Neuronal stem cell (in vitro differentiated cells): ENCODE data around the gene TTC28.

Experiments used
- DNase-seq: peaks from one replicate; pipeline ENCODE4 v3.0.0-alpha.2; 2013; ENCODE audit warnings: low spot score
- H2AFZ ChIP-seq: one replicate; pipeline ENCODE4 v1.6.1; 2013; ENCODE audit warnings: mild to moderate bottlenecking, low read length, inconsistent platforms
- H2AK5ac ChIP-seq: 2 replicates; pipeline ENCODE4 v1.6.1; 2013; ENCODE audit warnings: low read depth, mild to moderate bottlenecking, inconsistent platforms, low read length, moderate library complexity, mixed read lengths
- H2BK120ac ChIP-seq: 2 replicates; pipeline ENCODE4 v1.6.1; 2013; ENCODE audit warnings: low read depth, mild to moderate bottlenecking, inconsistent platforms, low read length, moderate library complexity, mixed read lengths
- H2BK12ac ChIP-seq: one replicate; pipeline ENCODE4 v1.6.1; 2013; ENCODE audit warnings: low read length, inconsistent platforms
- H2BK15ac ChIP-seq: 2 replicates; pipeline ENCODE4 v1.6.1; 2013; ENCODE audit warnings: mild to moderate bottlenecking, low read length, inconsistent platforms, mixed read lengths
- H2BK5ac ChIP-seq: one replicate; pipeline ENCODE4 v1.6.1; 2013; ENCODE audit warnings: inconsistent platforms, mild to moderate bottlenecking, low read length, moderate library complexity
- H3K14ac ChIP-seq: one replicate; pipeline ENCODE4 v1.6.1; 2013; ENCODE audit warnings: low read length, inconsistent platforms
- H3K18ac ChIP-seq: 2 replicates; pipeline ENCODE4 v1.6.1; 2013; ENCODE audit warnings: low read length, inconsistent platforms
- H3K23ac ChIP-seq: 2 replicates; pipeline ENCODE4 v1.6.1; 2013; ENCODE audit warnings: low read depth, mild to moderate bottlenecking, mixed read lengths, low read length, inconsistent platforms; ENCODE audit not compliant: poor library complexity
- H3K27ac ChIP-seq: replicated peaks from 3 replicates; pipeline ENCODE4 v1.5.1; 2013; ENCODE audit warnings: low read length, inconsistent platforms
- H3K27me3 ChIP-seq, 3 experiments: 2 replicates each; pipeline ENCODE4 v1.6.1; 2013; ENCODE audit warnings: low read length in 3 of 3, mild to moderate bottlenecking in 2 of 3, inconsistent platforms in 1 of 3, low read depth in 1 of 3, mixed read lengths in 1 of 3, moderate library complexity in 1 of 3; ENCODE audit not compliant: control insufficient read depth in 3 of 3, insufficient read depth in 3 of 3
- H3K36me3 ChIP-seq, 2 donors: replicated peaks in 1 of 2; 2 replicates each; pipeline ENCODE4 v1.6.1; 2013; ENCODE audit warnings: low read length in 2 of 2; ENCODE audit not compliant: control insufficient read depth in 2 of 2, insufficient read depth in 2 of 2
- H3K4ac ChIP-seq: 2 replicates; pipeline ENCODE4 v1.6.1; 2013; ENCODE audit warnings: inconsistent platforms, mild to moderate bottlenecking, low read length, moderate library complexity
- H3K4me1 ChIP-seq, 2 donors: 1 replicate in 1 of 2; 2 replicates in 1 of 2; pipeline ENCODE4 v1.6.1; 2013; ENCODE audit warnings: low read length in 2 of 2, low read depth in 1 of 2; ENCODE audit not compliant: control insufficient read depth in 2 of 2, insufficient read depth in 1 of 2
- H3K4me2 ChIP-seq: one replicate; pipeline ENCODE4 v1.6.1; 2013; ENCODE audit warnings: mild to moderate bottlenecking, low read length, inconsistent platforms; ENCODE audit not compliant: insufficient read depth, poor library complexity, severe bottlenecking
- H3K4me3 ChIP-seq, 2 donors: 2 replicates each; pipeline ENCODE4 v1.5.1; 2013; ENCODE audit warnings: low read length in 2 of 2, mild to moderate bottlenecking in 2 of 2, inconsistent platforms in 1 of 2, moderate library complexity in 1 of 2
- H3K79me1 ChIP-seq: one replicate; pipeline ENCODE4 v1.6.1; 2013; ENCODE audit warnings: low read depth, mild to moderate bottlenecking, inconsistent platforms, low read length, moderate library complexity
- H3K9ac ChIP-seq: one replicate; pipeline ENCODE4 v1.6.1; 2013; ENCODE audit warnings: mild to moderate bottlenecking, low read depth, low read length, inconsistent platforms; ENCODE audit not compliant: poor library complexity
- H3K9me3 ChIP-seq, 2 donors: replicated peaks in 1 of 2; 2 replicates each; pipeline versions ENCODE3 to v1.6.1; 2013; ENCODE audit warnings: low read length in 2 of 2, mild to moderate bottlenecking in 2 of 2, inconsistent platforms in 1 of 2, low read depth in 1 of 2, mixed read lengths in 1 of 2, moderate library complexity in 1 of 2; ENCODE audit not compliant: control insufficient read depth in 2 of 2, insufficient read depth in 1 of 2
- H4K8ac ChIP-seq: one replicate; pipeline ENCODE4 v1.6.1; 2013; ENCODE audit warnings: low read depth, mild to moderate bottlenecking, inconsistent platforms, low read length, moderate library complexity
- H4K91ac ChIP-seq: one replicate; pipeline ENCODE4 v1.6.1; 2013; ENCODE audit warnings: low read length, low read depth, mild to moderate bottlenecking, inconsistent platforms; ENCODE audit not compliant: poor library complexity
- WGBS, 2 donors: extraction: QIAGEN DNeasy Blood & Tissue Kit; methylation state at CpG; one replicate each; pipeline ENCODE4 v1.1.7; 2013; ENCODE audit warnings: missing lambda C conversion rate in 2 of 2, mixed read lengths in 1 of 2; ENCODE audit not compliant: insufficient read length in 2 of 2, insufficient replicate concordance in 1 of 2; ENCODE audit errors: extremely low coverage in 2 of 2; 5-methylcytosine and 5-hydroxymethylcytosine counted together

TTC28 gene

DNA sequence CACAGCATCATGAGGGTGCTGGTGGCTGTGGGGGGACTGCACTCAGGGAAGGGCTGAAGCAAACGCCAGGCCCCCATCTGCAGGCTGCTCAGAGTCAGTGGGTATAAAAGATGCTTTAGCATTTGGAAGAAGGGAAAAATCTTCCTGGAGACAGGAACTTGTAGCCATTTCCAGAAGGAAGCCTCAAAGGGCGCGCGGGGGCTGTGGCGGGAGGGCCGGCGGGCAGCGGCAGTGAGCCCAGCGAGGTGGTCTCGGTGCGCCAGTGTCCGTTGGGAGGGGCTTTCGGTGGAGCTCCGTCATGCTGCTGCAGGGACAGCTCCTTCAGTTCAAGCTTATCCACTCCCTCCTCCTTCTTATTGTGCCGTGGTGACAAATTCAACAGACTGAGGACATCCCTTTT is 697.5 kb downstream of the TTC28 start:
- H3K4me3 ChIP-seq, result no peak overlapping the region
- H3K18ac ChIP-seq, result no peak overlapping the region
- DNase-seq, result no peak
- H3K4me2 ChIP-seq, result peak overlapping the region; percentile 4
- no peak overlapping the region for H3K23ac ChIP-seq
- H3K27me3 ChIP-seq, result no peaks in the 10 kb centered on the region
- H3K27ac ChIP-seq, result no peak overlapping the region
- no peak overlapping the region for H3K14ac ChIP-seq
- H2BK15ac ChIP-seq, result no peak overlapping the region
- no peak overlapping the region for H3K4ac ChIP-seq
- H2AFZ ChIP-seq, result no peak overlapping the region
- peaks cover 23 to 92% of the 10 kb centered on the region in 2 donors for H3K36me3 ChIP-seq
- H3K9me3 ChIP-seq, result no peaks in the 10 kb centered on the region
- peaks cover 2% of the 10 kb centered on the region for H3K79me1 ChIP-seq
- H2BK12ac ChIP-seq, result no peak overlapping the region
- H4K91ac ChIP-seq, result peak overlapping the region; percentile 48
- no peak overlapping the region for H3K9ac ChIP-seq
- no peak overlapping the region for H2AK5ac ChIP-seq
- H2BK120ac ChIP-seq, result no peak overlapping the region
- WGBS, 2 donors, result no CpG with 5 or more reads among the region's 15 CpGs
- peaks cover 0 to 3% of the 10 kb centered on the region in 2 donors for H3K4me1 ChIP-seq
- no peak overlapping the region for H4K8ac ChIP-seq
- H2BK5ac ChIP-seq, result peak overlapping the region; percentile 69

DNA sequence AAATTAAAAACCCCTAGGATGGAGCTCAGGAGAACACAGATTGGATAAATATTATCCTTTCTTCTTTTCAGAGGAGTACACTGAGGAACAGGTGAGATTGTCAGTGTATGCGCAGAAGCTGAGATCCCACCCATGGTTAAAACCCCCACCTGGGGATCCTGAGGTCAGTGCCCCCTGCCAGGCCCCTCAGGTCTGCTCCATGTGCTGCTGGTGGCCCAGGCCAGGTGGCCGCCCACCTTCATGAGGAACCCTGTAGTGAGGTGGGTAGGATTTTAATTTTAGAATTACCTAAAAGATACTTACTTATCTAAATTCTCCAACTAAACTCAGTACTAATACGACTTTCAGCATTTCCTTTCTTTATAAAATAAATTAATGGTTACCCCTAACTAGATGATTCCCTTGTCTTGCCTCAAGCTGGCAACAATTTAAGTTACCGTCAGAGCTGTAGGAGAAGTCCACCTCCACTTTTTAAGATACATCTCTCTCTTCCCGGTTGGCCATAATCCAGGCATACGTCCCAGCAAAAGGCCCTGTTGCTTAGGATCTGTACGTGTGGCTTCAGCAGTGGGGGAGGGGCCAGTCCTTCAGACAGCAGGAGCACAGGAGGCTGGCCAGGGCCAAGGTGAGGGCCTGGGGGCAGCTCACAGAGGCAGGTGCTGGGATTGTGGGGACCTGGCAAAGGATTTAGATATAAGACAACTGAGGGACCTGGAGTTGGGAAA is 699.1 kb downstream of the TTC28 start:
- Histone ChIP-seq H3K23ac (no peak overlapping the region), H3K4me3 (no peak overlapping the region), H3K4me2 (no peak overlapping the region), H4K8ac (no peak overlapping the region), H2BK120ac (no peak overlapping the region), H3K36me3 (peaks cover 20 to 83% of the 10 kb centered on the region in 2 donors), H3K18ac (no peak overlapping the region), H3K14ac (no peak overlapping the region), H2BK15ac (no peak overlapping the region), H3K4me1 (peaks cover 0 to 4% of the 10 kb centered on the region in 2 donors), H3K27me3 (no peaks in the 10 kb centered on the region), H3K9ac (no peak overlapping the region), H3K27ac (no peak overlapping the region), H3K9me3 (no peaks in the 10 kb centered on the region), H3K79me1 (peaks cover 2% of the 10 kb centered on the region), H4K91ac (no peak overlapping the region), H2AFZ (no peak overlapping the region), H2BK12ac (no peak overlapping the region), H3K4ac (no peak overlapping the region), H2AK5ac (no peak overlapping the region), H2BK5ac (no peak overlapping the region)
- no CpG with 5 or more reads among the region's 7 CpGs for WGBS, 2 donors
- no peak for DNase-seq

GRCh38 chr22:27978802-27979201 is 700.8 kb downstream of the TTC28 start:
- no peaks in the 10 kb centered on the region for H3K9me3 ChIP-seq
- H4K91ac ChIP-seq, result no peak overlapping the region
- no peak overlapping the region for H2AFZ ChIP-seq
- no peak overlapping the region for H3K4me2 ChIP-seq
- H3K4ac ChIP-seq, result no peak overlapping the region
- peaks cover 2% of the 10 kb centered on the region for H3K79me1 ChIP-seq
- no peak overlapping the region for H3K18ac ChIP-seq
- no peak overlapping the region for H2BK15ac ChIP-seq
- H3K9ac ChIP-seq, result no peak overlapping the region
- H3K36me3 ChIP-seq, result peaks cover 7 to 66% of the 10 kb centered on the region in 2 donors
- WGBS, 2 donors, result no CpG with 5 or more reads among the region's 5 CpGs
- DNase-seq, result no peak
- H2BK5ac ChIP-seq, result no peak overlapping the region
- H4K8ac ChIP-seq, result no peak overlapping the region
- no peak overlapping the region for H3K14ac ChIP-seq
- H3K4me3 ChIP-seq, result no peak overlapping the region
- no peak overlapping the region for H2AK5ac ChIP-seq
- H2BK12ac ChIP-seq, result no peak overlapping the region
- H3K27ac ChIP-seq, result no peak overlapping the region
- H3K27me3 ChIP-seq, result no peaks in the 10 kb centered on the region
- H3K23ac ChIP-seq, result no peak overlapping the region
- peaks cover 6 to 7% of the 10 kb centered on the region in 2 donors for H3K4me1 ChIP-seq
- no peak overlapping the region for H2BK120ac ChIP-seq

DNA sequence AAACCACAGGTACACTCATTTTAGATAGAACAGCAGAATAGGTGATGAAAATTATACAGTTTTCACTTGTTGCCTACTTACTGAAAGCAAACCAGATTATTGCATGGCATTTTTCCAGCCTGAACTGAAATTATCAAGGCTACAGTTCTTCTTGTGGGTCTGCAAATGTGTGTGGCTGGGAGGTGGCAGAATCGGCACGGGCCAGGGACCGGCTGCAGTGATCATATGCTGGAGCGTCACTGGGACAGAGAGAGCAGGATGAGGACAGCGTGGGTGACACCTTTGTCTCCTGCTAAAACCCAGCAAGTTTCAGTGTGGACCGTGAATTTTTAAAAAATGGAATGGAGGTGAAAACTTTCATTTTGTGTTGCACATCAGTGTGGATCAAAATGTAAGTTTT is 701.3 kb downstream of the TTC28 start:
- no peak for DNase-seq
- H3K4ac ChIP-seq, result no peak overlapping the region
- H3K4me3 ChIP-seq, result no peak overlapping the region
- peaks cover 6 to 7% of the 10 kb centered on the region in 2 donors for H3K4me1 ChIP-seq
- no peak overlapping the region for H3K27ac ChIP-seq
- H3K9me3 ChIP-seq, result no peaks in the 10 kb centered on the region
- no peak overlapping the region for H2BK120ac ChIP-seq
- no CpG with 5 or more reads among the region's 6 CpGs for WGBS, 2 donors
- no peak overlapping the region for H4K91ac ChIP-seq
- no peak overlapping the region for H2BK12ac ChIP-seq
- H3K27me3 ChIP-seq, result no peaks in the 10 kb centered on the region
- peaks cover 5 to 61% of the 10 kb centered on the region in 2 donors for H3K36me3 ChIP-seq
- peaks cover 2% of the 10 kb centered on the region for H3K79me1 ChIP-seq
- H3K18ac ChIP-seq, result no peak overlapping the region
- no peak overlapping the region for H3K23ac ChIP-seq
- H3K14ac ChIP-seq, result no peak overlapping the region
- no peak overlapping the region for H4K8ac ChIP-seq
- H3K9ac ChIP-seq, result no peak overlapping the region
- no peak overlapping the region for H3K4me2 ChIP-seq
- no peak overlapping the region for H2BK15ac ChIP-seq
- no peak overlapping the region for H2BK5ac ChIP-seq
- H2AK5ac ChIP-seq, result no peak overlapping the region
- H2AFZ ChIP-seq, result no peak overlapping the region
